Islet of Langerhans (tissue), 1 donor: ENCODE measurements around the gene STT3A.
"Not testable (repeated sequence)": the region's sequence is repeated elsewhere in the genome, so short reads cannot be mapped to it uniquely, and the experiment has no call there.

Source experiments
- FAIRE-seq: peaks from one replicate; lab custom pipeline; 2011; peaks lifted over from hg19 to GRCh38; lab: Jason Lieb, UNC

The STT3A gene

DNA sequence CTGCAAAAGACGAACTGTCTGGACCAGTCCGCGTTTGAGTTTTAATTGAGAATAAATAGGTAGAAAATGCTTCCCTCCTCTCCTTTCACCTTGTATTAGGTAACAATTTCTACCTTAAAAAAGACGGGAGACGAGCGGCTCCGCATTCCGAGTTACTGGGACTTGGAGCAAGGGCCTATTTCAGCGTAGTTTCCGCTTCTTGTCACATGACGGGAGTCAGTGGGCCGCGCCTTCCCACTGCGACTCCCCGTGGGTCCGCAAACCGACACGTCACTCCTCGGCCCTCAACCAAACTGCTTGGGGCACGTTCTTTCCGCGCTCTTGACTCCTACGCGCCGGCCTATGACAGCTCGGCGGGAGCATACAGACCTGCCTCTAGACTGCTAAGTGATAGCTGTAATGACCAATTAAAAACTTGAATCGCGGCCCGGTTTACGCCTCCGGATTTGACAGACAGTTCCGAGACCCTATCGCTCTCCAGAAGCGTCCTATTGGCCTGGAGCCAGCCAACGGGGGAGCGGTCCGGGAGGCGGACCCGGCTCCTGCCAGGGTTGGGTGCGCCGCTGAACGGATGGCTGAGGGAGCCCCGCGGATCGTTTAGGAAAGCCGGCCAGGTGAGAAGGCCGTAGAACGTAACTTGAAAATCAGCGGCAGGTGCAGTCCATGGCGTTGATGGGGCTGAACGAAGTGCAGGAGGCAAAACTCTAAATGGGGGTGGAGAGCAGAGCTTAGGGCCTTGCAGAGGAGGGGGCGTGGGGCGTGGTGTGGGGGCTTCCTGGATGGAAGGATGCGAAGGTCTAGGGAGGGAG, at the start of gene STT3A:
STT3A (plus strand) TSS at position 548 of the 809 bp plus-strand sequence. CDS start 3,064 bp downstream, outside the sequence.
- peak; percentile 99 for FAIRE-seq

GRCh38 chr11:125550780-125551179, 41.9 kb upstream of the STT3A start:
- FAIRE-seq, result no peak

DNA sequence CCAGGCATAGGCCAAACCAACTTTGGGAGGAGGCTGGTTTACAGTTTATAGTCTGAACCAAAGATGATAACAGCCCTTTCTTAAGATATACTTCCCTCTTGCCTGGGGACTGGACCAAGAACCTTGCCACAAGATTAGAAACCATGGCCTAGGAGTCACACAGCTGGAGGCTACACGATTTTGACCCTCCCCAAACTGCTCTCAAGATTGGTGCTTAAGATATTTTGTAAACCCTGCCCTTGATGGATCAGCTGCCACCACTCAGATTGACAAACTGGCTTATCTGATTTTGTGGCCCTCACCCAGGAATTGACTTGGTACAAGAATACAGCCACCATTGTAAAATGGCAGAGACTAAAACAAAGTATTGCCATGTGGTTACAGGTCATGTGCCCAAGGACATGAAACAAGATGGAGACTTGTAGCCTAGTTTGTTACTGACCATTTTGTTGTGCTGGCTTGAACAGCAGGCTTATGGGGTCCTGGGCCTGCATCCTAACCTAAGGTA, 40.8 kb upstream of the STT3A start:
- FAIRE-seq, result no peak

GRCh38 chr11:125552927-125553326, 39.7 kb upstream of the STT3A start:
- FAIRE-seq, result no peak

GRCh38 chr11:125553357-125553756, 39.3 kb upstream of the STT3A start:
- no peak for FAIRE-seq

DNA sequence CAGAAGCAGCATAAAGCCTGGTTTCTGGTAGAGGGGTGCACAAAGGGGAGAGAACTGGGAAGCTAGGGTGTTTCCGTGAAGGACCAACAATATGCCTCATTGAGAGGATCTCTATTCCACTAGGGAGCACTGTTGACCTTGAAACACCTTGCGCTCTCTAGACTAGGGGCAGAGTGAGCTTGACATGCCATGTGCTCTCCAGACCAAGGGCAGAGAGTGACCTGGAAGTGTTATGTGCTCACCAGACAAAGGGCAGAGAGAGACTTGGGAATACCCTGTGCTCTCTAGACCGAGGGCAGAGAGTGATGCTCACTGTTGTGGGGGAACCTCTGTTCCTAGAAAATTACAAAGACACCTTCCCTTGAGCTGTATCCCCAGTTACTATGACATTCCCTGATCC, 38.6 kb upstream of the STT3A start:
- FAIRE-seq, result no peak

- FAIRE-seq, result no peak
These were observed 32.8 kb upstream of the STT3A start for GRCh38 chr11:125559888-125560287.

DNA sequence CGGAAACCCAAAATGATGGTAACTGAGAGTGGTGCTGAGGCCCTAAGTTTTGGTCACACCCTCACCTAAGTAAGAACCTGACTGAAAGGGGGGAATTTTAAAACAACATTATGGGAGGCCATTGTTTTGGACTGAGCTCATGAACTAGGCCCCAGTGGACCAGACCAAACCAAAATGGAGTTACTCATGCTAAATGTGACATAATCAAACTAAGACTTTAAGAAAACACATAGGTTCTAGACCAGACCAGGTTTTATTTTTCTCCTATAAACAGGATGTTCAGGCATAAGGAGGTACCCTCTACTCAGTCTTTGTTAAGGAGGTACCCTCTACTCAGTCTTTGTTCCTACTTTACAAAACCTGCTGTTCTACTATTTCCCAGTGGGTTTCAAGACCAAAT, 30.7 kb upstream of the STT3A start:
- FAIRE-seq, result no peak

DNA sequence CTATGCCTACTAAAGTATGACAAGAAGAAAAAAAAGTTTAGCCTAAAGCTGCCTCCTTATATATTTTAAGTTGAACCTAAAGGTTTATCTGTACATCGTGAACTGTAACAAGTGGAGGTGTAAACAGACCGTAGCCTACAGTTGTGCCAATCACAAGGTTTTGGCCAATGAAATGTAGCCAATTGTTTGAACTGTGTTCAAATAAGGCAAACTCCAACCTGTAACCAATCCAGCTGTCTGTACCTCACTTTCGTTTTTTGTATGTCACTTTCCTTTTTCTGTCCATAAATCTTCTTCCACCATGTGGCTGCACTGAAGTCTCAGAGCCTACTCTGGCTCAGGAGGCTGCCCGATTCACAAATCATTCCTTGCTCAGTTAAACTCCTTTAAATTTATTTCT, 30.2 kb upstream of the STT3A start:
- no peak for FAIRE-seq

- no peak for FAIRE-seq
These were observed 28.3 kb upstream of the STT3A start for GRCh38 chr11:125564357-125564756.

- no peak for FAIRE-seq
These were observed 26.4 kb upstream of the STT3A start for GRCh38 chr11:125566235-125566634.

- FAIRE-seq, result no peak
These were observed 23.4 kb upstream of the STT3A start, which contains the start of gene EI24 for GRCh38 chr11:125568970-125569914. Gene EI24, plus strand, starts transcription at chr11:125569477. Its CDS starts 3,051 bp downstream, at chr11:125572528.

DNA sequence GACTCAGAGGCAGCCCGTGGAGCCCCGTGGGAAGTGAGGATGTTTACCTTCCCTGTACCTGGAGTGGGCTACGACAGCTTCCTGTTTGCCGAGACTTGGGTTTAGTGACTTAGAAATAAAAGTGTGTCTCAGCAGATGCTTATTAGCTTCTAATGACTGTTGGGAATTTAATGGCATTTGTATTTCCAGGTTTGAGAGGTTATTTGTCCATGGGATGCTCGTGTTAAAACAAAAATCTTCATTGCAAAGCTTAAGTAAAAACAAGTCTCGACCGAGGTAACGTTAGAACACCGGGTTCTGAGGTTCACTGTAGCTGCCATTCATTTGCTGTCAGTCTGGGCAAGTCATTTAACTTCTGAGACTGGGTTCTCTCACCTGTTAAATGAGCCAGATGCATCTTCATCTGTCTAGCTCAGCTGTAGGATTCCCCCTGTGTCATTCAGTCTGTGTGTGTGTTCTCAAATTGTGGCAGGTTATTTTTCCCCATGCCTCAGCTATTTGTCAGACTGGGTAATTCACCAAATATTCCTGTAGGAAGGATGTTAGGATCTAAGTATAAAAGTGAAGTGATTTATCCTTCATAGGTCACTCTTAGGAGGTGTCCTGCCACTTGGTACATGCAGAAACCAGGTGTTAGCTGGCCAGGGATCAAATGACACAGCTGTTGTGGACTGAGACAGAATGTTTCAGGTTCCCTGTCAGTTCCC, 22.6 kb upstream of the STT3A start:
- peak; percentile 38 for FAIRE-seq

DNA sequence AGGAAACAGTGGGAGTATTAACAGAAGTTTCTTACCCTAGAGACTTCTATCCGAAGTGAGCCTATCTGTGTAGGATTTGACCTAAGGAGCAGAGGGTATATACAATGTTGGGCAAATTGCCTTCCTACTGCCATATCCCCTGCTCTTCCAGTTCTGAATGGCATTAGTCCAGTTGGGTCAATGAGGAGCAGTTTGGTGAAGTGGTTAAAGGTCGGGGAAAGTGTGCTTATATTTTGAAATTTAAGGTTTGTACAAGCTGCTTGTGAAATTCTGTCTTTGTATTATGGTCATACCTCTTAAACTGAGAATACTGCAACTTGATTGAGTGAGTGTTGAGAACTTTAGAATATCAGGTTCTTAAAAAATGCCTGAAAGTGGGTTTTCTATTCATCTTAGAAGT, 21.7 kb upstream of the STT3A start:
- no peak for FAIRE-seq

GRCh38 chr11:125572916-125573315, 19.7 kb upstream of the STT3A start:
- no peak for FAIRE-seq

DNA sequence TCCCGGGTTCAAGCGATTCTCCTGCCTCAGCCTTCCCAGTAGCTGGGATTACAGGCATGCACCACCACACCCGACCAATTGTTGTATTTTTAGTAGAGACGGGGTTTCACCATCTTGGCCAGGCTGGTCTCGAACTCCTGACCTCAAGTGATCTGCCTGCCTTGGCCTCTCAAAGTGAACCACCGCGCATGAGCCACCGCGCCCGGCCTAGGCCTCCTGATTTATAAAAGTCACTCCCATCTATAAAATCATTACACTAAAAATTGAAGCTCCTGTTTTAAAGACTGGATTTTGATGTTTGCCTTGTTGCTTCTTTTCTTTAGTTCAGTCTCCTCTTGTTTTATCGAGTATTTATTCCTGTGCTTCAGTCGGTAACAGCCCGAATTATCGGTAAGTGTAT, 15.5 kb upstream of the STT3A start:
- FAIRE-seq, result not testable (repeated sequence)

DNA sequence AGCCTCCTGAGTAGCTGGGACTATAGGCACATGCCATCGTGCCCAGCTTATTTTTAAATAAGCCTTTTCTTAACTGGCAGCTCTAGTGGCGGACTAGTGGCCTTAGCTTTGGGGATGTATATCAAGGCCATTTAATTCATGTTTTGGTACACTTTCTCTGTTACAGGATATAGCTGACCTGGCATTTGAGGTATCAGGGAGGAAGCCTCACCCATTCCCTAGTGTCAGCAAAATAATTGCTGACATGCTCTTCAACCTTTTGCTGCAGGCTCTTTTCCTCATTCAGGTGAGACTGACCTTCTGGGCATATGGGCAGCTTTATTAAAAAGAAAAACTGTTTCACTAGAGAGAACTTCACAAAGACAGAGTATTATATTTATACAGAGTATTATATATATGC, 13.9 kb upstream of the STT3A start:
- FAIRE-seq, result peak; percentile 45

DNA sequence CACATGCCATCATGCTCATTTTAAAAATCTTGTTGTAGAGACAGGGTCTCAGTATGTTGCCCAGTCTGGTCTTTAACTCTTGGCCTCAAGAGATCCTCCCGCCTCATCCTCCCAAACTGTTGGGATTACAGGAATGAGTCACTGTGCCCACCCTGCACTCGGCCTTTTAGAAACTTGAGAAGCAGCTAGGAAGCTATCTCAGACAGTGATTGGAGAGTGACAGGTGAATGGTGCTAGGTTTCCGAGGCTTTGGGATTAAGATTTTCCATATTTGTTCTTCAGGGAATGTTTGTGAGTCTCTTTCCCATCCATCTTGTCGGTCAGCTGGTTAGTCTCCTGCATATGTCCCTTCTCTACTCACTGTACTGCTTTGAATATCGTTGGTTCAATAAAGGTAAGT, 12.8 kb upstream of the STT3A start:
- no peak for FAIRE-seq

DNA sequence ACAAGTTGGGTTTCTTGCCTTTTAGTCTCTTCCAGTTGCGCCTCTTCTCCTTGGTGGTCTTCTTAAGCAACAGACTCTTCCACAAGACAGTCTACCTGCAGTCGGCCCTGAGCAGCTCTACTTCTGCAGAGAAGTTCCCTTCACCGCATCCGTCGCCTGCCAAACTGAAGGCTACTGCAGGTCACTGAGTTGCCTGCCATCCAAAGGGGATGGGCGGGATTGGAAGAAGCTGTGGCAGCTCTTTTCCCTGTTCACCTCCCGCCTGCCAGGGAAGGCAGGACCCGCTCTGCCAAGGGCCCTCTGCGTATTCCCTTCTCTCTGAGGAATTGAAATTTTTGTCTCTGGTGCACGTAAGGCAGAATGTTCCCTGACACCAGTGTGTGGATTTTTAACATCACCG, 9.2 kb upstream of the STT3A start:
- FAIRE-seq, result no peak

- no peak for FAIRE-seq
These were observed 7.2 kb upstream of the STT3A start for GRCh38 chr11:125585487-125585886.

DNA sequence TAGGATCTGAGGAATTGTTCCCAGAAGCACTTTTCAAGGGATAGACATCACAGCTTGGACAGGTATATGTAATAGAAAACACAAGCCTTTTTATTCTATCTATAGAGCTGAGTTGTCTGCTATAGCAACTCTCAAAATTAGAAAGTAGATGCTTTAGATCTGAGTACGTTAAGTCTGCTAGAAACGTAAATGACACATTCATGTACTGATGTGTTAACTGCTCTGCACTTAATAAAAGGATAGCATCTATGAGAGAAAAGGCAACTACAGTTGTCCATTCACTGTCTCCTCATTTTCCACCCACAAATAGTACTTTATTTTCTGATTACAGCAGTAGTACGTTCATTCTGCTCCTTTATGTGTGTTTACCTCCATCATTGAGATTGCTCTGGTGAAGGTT, 6.0 kb upstream of the STT3A start:
- FAIRE-seq, result no peak

- no peak for FAIRE-seq
These were observed 5.2 kb upstream of the STT3A start for GRCh38 chr11:125587480-125587879.
